ENCODE measurements around the gene TNFAIP8L2.

DNA sequence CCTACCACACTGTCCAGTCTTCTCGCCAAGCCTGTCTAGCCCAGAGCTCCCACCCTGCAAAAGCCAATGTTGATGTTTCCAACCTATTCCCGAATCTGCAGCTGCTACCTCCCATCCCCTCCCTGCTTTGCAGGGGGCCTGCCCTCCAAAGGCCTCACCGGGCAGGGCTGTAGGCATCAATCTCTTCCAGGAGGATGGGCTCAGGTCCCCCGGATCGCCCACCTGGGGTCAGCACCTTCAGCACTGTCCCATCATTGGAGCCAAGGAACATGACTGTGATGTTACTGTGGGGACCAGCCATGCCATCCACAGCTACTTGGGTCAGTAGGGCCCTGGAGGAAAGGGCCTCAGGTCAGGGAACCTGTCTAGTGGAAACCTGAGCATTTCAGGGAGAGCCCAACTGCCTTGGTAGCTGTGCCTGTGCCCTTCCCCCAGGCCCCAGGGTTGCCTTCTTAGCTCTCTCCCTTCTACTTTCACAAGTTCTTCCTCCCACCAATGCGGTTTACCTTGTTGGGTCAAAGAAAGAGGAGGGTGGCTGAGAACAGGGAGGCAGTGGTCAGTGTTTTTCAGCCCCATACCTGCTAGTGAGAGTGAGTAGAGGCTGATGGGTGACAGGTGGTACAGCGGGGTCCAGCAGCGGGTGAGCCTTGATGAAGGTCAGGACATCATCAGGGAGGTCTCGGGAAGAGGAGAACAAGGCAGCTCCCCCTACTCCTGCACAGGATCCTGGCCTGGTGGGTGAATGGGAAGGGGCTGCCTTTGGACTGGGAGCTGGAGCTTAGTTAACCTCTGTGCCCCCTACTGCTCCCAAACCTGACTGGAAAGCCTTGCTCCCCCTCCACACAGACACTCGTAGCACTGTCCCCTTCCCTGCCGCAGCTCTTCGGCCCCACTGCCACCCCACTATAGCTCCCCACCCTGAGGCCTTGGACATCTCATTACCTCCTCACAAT, 20.7 kb upstream of the TNFAIP8L2 start:
- TF ChIP-seq CTCF (IDR thresholded peaks at IDR 0.05; ENCODE audit: control extremely low read depth in 1 of 3, insufficient read depth in 1 of 3, low read depth in 1 of 3, low read length in 3 of 3): peak; percentile 20 to 41 (median 38)
- TF ChIP-seq CEBPB (IDR thresholded peaks at IDR 0.05; ENCODE audit: low read depth, low read length): no peak

Measured in H1 (cell line).